Stimulated activated CD4-positive, alpha-beta T cell treated with anti-CD3 and anti-CD28 coated beads, TNF-alpha, amount 100 ng/mL, for 24 hours (primary cell): Measurements from ENCODE around the gene LRIG1.
A peak's percentile ranks its signal among the peaks of the same experiment; 100 is the strongest.

ENCODE experiments used
- DNase-seq, 3 experiments: peaks; one replicate each; pipeline ENCODE4 v3.0.0-alpha.2; 2020; ENCODE audit warnings: low read depth in 3 of 3

Gene LRIG1

GRCh38 chr3:66386011-66386924 is 114.6 kb downstream of the LRIG1 start:
- no peak for DNase-seq

DNA sequence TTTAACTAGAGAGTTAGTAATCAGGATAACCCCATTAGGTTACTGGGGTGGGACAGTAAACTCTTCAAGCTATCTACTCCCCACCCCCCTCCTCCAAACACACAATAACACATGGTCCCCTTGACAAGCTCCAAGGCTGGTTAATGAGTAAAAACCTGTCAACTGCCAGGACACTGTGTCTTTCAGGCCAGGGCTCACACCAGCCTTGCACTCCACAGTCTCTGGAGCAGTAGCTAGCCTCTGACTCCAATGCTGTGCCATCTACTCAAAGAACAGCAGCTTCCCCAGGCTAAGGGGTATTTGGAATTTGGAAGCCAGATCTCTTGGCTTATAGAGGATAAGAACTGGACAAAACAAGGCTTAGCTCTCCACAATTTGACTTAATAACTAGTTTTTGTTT is 115.8 kb downstream of the LRIG1 start:
- DNase-seq, result no peak

DNA sequence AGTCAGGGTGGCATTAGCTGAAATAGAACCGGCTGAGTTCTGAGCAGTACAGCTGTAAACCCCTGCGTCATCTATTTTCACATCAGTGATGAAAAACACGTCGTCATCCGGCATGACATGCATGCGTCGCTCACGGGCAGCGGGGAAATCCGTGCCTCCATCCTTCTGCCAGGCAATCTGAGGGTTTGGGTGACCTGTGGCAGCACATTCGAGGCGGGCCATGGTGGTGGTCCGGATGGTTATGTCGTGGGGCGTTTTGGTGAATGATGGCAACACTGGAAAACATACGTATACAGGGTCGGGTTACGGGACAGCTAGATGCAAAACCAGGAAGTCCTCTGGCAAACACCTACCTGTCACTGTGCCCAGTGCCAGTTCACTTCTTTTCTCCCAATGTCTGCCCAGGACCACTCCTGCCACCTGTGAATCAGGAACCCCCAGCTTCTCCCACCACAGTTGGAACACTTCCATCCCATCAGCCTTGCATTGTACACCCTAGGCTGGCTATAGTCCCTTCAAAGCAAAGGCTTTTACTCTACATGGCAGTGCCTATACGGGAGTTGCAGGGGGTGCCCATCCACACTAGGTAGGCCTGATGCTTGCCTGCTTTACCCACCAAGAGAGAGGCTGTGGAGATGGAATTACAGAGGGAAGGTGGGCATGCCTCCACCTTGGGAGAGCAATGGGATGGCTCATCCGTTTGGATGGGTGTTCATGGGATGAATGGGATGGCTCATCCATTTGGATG is 116.7 kb downstream of the LRIG1 start:
- DNase-seq, result no peak

DNA sequence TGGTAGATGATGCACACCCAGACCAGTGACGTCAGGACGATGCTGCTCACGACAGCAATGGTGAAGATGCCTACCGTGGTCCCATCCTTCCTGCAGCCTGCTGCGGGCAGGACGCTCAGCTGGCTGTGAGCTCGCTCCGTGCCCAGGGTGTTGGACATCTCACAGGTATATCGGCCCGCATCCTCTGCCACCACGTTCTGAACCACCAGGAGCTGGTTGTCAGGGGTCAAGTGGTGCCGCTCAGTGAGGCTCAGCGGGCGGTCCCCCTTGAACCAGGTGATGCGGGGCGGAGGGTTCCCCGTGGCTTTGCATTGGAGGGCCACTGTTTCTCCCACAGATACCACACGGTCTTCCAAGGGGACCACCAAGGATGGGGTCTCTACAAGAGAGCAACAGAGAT is 117.8 kb downstream of the LRIG1 start:
- DNase-seq, result no peak

GRCh38 chr3:66382142-66382541 is 118.7 kb downstream of the LRIG1 start:
- no peak for DNase-seq

- no peak for DNase-seq
Measured at GRCh38 chr3:66381626-66382025, 119.2 kb downstream of the LRIG1 start.

DNA sequence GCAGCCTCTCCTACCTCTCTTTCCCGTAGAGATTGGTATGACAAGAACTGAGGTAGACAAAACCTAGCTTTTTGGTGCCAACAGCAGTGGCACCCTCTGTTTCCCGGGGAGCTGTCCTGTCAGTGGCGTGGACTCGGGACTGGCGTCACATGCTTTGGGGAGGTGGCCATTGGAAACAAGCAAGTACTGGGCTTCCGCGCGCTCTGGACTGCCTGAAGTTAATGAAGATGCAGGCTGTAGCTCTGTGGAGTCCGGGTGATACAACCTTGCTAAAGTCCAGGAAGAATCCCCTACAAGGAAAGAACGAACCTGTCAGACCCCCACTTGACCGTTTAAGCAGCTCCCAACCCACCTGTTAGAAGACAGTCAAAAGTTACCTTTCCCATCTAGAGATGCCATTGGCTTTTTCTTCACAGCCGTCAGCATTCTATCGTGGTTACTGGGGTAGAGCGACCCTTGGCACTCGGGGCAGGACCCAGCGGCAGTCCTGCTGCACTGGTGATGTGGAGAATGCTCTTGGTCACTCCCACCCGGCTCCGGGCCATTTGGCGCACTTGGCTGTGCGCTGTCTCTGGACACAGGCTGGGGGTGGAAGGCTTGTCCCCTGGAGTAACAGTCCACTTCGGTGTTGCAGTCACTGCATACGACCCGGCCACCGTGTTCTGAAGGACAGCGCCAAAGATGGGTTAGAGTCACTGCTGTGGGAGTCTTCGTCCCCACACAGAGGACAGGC is 120.5 kb downstream of the LRIG1 start:
- DNase-seq, result no peak

DNA sequence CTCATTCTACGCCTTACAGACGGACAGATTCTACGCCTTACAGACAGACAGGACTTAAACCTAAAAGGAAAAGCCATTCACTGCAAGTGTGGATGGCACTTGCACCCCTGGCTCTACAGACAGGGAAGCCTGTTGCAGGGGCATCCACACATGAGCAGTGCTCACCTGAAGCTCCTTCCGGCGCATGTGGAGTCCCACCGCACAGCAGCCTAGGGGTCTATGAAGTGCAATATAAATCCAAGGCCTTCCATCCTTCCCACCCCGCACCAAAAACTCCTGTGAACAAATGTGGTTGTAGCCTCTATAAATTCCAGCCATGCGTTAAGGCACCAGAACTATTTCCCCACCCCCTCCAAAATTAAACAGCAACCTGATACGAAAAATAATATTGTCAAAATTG is 121.3 kb downstream of the LRIG1 start:
- DNase-seq, result no peak

- DNase-seq, result peak in 1 of 3 experiments; percentile 12
Measured at GRCh38 chr3:66378256-66378655, 122.6 kb downstream of the LRIG1 start.

- DNase-seq, result no peak
Measured at GRCh38 chr3:66377800-66378199, 123.0 kb downstream of the LRIG1 start.

GRCh38 chr3:66376568-66376967 is 124.3 kb downstream of the LRIG1 start:
- no peak for DNase-seq

- DNase-seq, result no peak
Measured at GRCh38 chr3:66372681-66373350, 128.0 kb downstream of the LRIG1 start.

GRCh38 chr3:66371432-66371831 is 129.4 kb downstream of the LRIG1 start:
- DNase-seq, result no peak

DNA sequence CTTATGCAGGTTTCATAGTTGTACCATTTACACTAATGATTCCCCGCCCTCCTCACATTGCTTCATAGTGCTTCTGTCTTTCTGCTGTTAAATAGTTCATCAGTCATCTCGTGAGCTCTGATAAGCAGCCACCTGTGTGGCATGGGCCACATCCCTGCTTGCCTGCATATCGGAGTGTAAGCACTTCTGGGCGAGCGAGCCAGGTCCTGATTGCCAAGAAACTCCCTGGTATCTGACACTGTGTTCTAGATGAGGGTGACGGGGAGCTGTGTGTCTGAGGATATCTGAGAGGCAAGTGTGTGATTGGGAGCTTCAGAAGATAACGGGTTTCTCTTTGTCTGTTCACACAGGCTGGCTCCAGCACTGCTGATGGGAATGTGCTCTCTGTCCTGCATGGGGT is 130.6 kb downstream of the LRIG1 start:
- DNase-seq, result no peak

GRCh38 chr3:66367979-66368378 is 132.8 kb downstream of the LRIG1 start:
- DNase-seq, result no peak

- no peak for DNase-seq
Measured at GRCh38 chr3:66366747-66367146, 134.1 kb downstream of the LRIG1 start.

GRCh38 chr3:66365080-66365479 is 135.7 kb downstream of the LRIG1 start:
- no peak for DNase-seq

GRCh38 chr3:66363148-66363547 is 137.7 kb downstream of the LRIG1 start:
- DNase-seq, result no peak

DNA sequence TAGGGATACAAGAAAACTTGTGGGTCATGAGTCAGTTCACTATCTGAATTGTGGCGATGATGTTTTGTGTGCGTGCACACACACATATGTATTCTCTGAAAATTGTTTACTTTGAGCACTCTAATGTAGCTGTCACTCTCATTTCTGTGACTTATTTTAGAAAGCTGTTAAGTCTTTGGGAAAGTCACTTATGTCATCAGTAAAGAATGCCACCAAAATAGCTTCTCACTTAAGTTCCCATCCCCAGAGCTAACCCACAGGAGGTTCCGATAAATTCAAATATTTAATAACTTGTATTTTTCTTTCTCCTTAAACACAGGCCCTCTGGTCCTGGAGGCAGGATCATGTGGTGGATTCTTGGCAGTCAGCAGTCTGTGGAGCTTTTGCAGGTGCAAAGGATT is 138.3 kb downstream of the LRIG1 start:
- DNase-seq, result no peak

DNA sequence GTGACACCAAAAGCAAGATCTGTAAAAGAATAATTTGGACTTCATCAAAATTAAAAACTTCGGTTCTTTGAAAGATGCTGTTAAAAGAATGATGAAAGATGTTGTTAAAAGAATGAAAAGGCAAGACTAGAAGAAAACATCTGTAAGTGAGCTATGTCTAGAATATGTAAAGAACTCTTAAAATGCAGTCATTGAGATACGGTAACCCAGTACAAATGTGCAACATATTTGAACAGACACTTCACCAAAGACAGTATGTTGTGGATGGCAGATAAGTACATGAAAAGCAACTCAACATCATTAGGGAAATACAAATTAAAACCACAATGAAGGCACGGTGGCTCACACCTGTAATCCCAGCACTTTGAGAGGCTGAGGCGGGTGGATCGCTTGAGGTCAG is 139.5 kb downstream of the LRIG1 start:
- no peak for DNase-seq

GRCh38 chr3:66355997-66356396 is 144.8 kb downstream of the LRIG1 start:
- no peak for DNase-seq

- DNase-seq, result no peak
Measured at GRCh38 chr3:66355394-66355793, 145.4 kb downstream of the LRIG1 start.
